SK-N-SH (cell line): ENCODE results near the gene SCOC. TPM values are rescaled to one million over a fixed set of nuclear protein-coding genes. Genes with fewer than 3 reads are reported as not detected.
A peak's percentile ranks its signal among the peaks of the same experiment; 100 is the strongest.

Experiments
- CTCF ChIA-PET: fragments of 300-600, 350-600 bp; formaldehyde crosslinking; extraction: SDS; loops from one replicate; lab custom pipeline; 2021; lab: Yijun Ruan, JAX
- POLR2A ChIA-PET: fragments of 350-600 bp; sonication (Branson Sonifier 250); formaldehyde crosslinking; extraction: SDS; loops from one replicate; lab custom pipeline; 2020; ENCODE audit warnings: antibody characterized with exemption, inconsistent platforms; lab: Yijun Ruan, JAX
- DNase-seq: peaks from one replicate; pipeline ENCODE4 v3.0.0; 2012
- H2AFZ ChIP-seq: fragments of 200-600 bp; sonication (generic); 2 replicates; pipeline ENCODE4 v1.8.1; 2016; ENCODE audit warnings: antibody characterized with exemption, mild to moderate bottlenecking, low read depth
- H3F3A ChIP-seq: fragments of 200-600 bp; sonication (generic); replicated peaks from 2 replicates; pipeline ENCODE3; 2016; ENCODE audit warnings: antibody characterized with exemption, mild to moderate bottlenecking; ENCODE audit not compliant: insufficient read depth
- H3K27ac ChIP-seq, 2 experiments: fragments of 200-500 bp in 1 of 2; fragments of 200-600 bp in 1 of 2; sonication (Bioruptor generic) in 1 of 2; sonication (generic), shearing (Covaris generic) in 1 of 2; 2 replicates each; pipeline versions ENCODE4 v1.5.1 to v1.6.1; 2014 to 2016; ENCODE audit warnings: low read depth in 2 of 2, inconsistent platforms in 1 of 2, low read length in 1 of 2, mild to moderate bottlenecking in 1 of 2, mixed read lengths in 1 of 2
- H3K27me3 ChIP-seq: fragments of 200-600 bp; sonication (generic), shearing (Covaris generic); 2 replicates; pipeline ENCODE4 v1.6.1; 2016; ENCODE audit warnings: mixed run types; ENCODE audit not compliant: insufficient read depth
- H3K36me3 ChIP-seq, 2 experiments: fragments of 200-500 bp in 1 of 2; fragments of 200-600 bp in 1 of 2; sonication (Bioruptor generic) in 1 of 2; sonication (generic) in 1 of 2; replicated peaks in 1 of 2; 2 replicates each; pipeline versions ENCODE3 to v1.5.1; 2014 to 2016; ENCODE audit warnings: low read length in 1 of 2, mild to moderate bottlenecking in 1 of 2; ENCODE audit not compliant: insufficient read depth in 2 of 2, control insufficient read depth in 1 of 2
- H3K4me1 ChIP-seq, 2 experiments: fragments of 200-500 bp in 1 of 2; fragments of 200-600 bp in 1 of 2; sonication (Bioruptor generic) in 1 of 2; sonication (generic), shearing (Covaris generic) in 1 of 2; 2 replicates each; pipeline versions ENCODE4 v1.5.1 to v1.6.1; 2014 to 2016; ENCODE audit warnings: low read depth in 1 of 2, low read length in 1 of 2, mixed run types in 1 of 2; ENCODE audit not compliant: insufficient read depth in 2 of 2, control insufficient read depth in 1 of 2
- H3K4me2 ChIP-seq: fragments of 200-600 bp; sonication (generic), shearing (Covaris generic); 2 replicates; pipeline ENCODE4 v1.6.1; 2017; ENCODE audit warnings: mixed run types
- H3K4me3 ChIP-seq, 2 experiments: fragments of 200-500 bp in 1 of 2; fragments of 200-600 bp in 1 of 2; sonication (Bioruptor generic) in 1 of 2; sonication (generic), shearing (Covaris generic) in 1 of 2; 2 replicates each; pipeline versions ENCODE4 v1.5.1 to v1.8.1; 2014 to 2016; ENCODE audit warnings: low read depth in 2 of 2, inconsistent platforms in 1 of 2, low read length in 1 of 2, mild to moderate bottlenecking in 1 of 2, mixed read lengths in 1 of 2, moderate library complexity in 1 of 2
- H3K79me2 ChIP-seq: fragments of 200-600 bp; sonication (generic); 2 replicates; pipeline ENCODE4 v1.8.1; 2017; ENCODE audit warnings: mild to moderate bottlenecking; ENCODE audit not compliant: insufficient read depth
- H3K9ac ChIP-seq: fragments of 200-600 bp; sonication (generic); 2 replicates; pipeline ENCODE4 v1.6.1; 2017; ENCODE audit warnings: mixed run types
- H3K9me2 ChIP-seq: fragments of 200-600 bp; sonication (generic); 2 replicates; pipeline ENCODE4 v1.6.1; 2017; ENCODE audit warnings: mixed run types
- H3K9me3 ChIP-seq: fragments of 200-600 bp; sonication (generic); 2 replicates; pipeline ENCODE4 v1.6.1; 2017; ENCODE audit warnings: mixed run types, mild to moderate bottlenecking, moderate library complexity
- H4K20me1 ChIP-seq: fragments of 200-600 bp; sonication (generic); 2 replicates; pipeline ENCODE4 v1.6.1; 2017; ENCODE audit warnings: mild to moderate bottlenecking, mixed run types; ENCODE audit not compliant: insufficient read depth
- EP300 ChIP-seq, 2 experiments: IDR thresholded peaks; 2 replicates each; pipeline versions ENCODE4 v1.4.0 to v1.6.1; 2012; ENCODE audit warnings: borderline replicate concordance in 1 of 2, low read depth in 1 of 2, low read length in 1 of 2
- EZH2phosphoT487 ChIP-seq: fragments of 200-600 bp; sonication (generic); IDR thresholded peaks from 2 replicates; pipeline ENCODE4 v1.6.1; 2017; ENCODE audit warnings: low read depth, mixed run types, mild to moderate bottlenecking, antibody characterized with exemption, moderate library complexity, borderline replicate concordance
- FOSL2 ChIP-seq: IDR thresholded peaks from 2 replicates; pipeline ENCODE4 v1.4.0; 2012; ENCODE audit warnings: low read depth, mild to moderate bottlenecking, moderate library complexity, borderline replicate concordance
- GABPA ChIP-seq: IDR thresholded peaks from 2 replicates; pipeline ENCODE4 v1.4.0; 2012; ENCODE audit warnings: low read depth, mild to moderate bottlenecking
- MXI1 ChIP-seq: IDR thresholded peaks from 2 replicates; pipeline ENCODE4 v1.6.1; 2012; ENCODE audit warnings: mild to moderate bottlenecking, low read depth, low read length, improper control_type of control experiment
- RCOR1 ChIP-seq: fragments of 150-350 bp; IDR thresholded peaks from 2 replicates; pipeline ENCODE4 v1.6.1; 2017; ENCODE audit warnings: antibody characterized with exemption, low read length
- TAF1 ChIP-seq: IDR thresholded peaks from 2 replicates; pipeline ENCODE4 v1.6.1; 2012; ENCODE audit warnings: low read depth, mild to moderate bottlenecking, low read length, moderate library complexity, borderline replicate concordance
- TCF12 ChIP-seq: IDR thresholded peaks from 2 replicates; pipeline ENCODE4 v1.4.0; 2012
- TEAD4 ChIP-seq: IDR thresholded peaks from 2 replicates; pipeline ENCODE4 v1.4.0; 2012; ENCODE audit warnings: mild to moderate bottlenecking, borderline replicate concordance; ENCODE audit not compliant: insufficient read depth
- WGBS: methylation state at CpG from one replicate; pipeline ENCODE4 v1.1.6; 2017; ENCODE audit warnings: low lambda C conversion rate; 5-methylcytosine and 5-hydroxymethylcytosine counted together
- polyA plus RNA-seq, 3 experiments: library from polyadenylated mRNA; depleted of rRNA; stranded (reverse); fragments of >200 nt; gene quantifications; 2 replicates each; pipeline ENCODE4 v1.2.3, GENCODE V29; 2012
- TF ChIP-seq, protein P1 (sequence below): fragments of 150-350 bp; IDR thresholded peaks from 2 replicates; pipeline ENCODE4 v1.6.1; 2017; ENCODE audit warnings: antibody characterized with exemption, low read length, low read depth, borderline replicate concordance
- TF ChIP-seq, protein P2 (sequence below): IDR thresholded peaks from 2 replicates; pipeline ENCODE4 v1.4.0; 2012; ENCODE audit warnings: low read depth, borderline replicate concordance
- TF ChIP-seq, protein P3 (sequence below): fragments of 200-600 bp; sonication (generic); IDR thresholded peaks from 2 replicates; pipeline ENCODE4 v1.6.1; 2017; ENCODE audit warnings: antibody characterized with exemption, mild to moderate bottlenecking, moderate library complexity

SCOC gene
- polyA plus RNA-seq, 1 of the 3 experiments (the other 2 are of a cell fraction) = 16.0 TPM

DNA sequence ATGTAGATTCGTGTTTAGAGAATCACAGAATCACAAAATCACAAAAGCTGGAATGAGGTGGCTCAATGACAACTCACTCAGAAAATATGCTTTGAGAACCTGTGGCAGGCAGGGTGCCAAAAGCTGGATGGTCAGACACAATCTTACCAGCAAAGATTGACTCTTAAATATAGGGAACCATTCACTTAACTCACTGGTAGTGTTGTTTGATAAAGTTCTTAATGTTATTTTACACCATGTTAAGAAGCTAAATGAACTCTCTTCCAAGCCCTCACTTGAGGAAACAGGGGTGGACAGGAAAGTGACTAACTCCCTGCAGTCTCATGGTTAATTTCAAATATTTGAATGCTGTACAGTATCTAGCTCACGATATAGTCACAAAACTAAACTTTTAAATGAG, 5.7 kb upstream of the SCOC start (continued):
- no peak for TF ChIP-seq EP300 (IDR thresholded peaks at IDR 0.05; ENCODE audit: borderline replicate concordance in 1 of 2, low read depth in 1 of 2, low read length in 1 of 2)
- peak; percentile 42; the same call in 1 of the 2 replicates for TF ChIP-seq FOSL2
- no peak for TF ChIP-seq TEAD4
- TF ChIP-seq, protein P1, sequence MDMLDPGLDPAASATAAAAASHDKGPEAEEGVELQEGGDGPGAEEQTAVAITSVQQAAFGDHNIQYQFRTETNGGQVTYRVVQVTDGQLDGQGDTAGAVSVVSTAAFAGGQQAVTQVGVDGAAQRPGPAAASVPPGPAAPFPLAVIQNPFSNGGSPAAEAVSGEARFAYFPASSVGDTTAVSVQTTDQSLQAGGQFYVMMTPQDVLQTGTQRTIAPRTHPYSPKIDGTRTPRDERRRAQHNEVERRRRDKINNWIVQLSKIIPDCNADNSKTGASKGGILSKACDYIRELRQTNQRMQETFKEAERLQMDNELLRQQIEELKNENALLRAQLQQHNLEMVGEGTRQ = no peak

DNA sequence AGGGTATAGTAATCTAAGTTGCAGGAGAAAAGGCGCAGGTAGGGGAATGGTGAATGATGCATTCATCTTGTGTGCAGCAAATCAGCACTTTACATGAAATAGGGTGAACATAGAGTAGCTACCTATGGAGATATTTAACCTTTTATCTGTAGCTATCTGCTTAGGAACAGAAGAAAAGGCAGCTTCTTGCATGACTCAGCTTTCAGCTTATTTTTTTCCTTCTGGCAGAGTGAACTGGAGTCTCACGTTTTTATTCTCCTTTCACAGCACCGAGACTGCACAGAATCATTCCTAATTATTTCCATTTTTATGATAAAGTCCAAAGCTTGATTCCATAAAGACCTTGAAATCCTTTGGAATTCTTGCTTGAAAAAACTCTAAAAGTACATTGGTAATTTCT, 4.8 kb upstream of the SCOC start:
- 0 out of 4 replicates have a peak overlapping the region, but pooled peaks of 1 of the 2 experiments have one; percentile 60 for H3K27ac ChIP-seq
- TF ChIP-seq, protein P2, sequence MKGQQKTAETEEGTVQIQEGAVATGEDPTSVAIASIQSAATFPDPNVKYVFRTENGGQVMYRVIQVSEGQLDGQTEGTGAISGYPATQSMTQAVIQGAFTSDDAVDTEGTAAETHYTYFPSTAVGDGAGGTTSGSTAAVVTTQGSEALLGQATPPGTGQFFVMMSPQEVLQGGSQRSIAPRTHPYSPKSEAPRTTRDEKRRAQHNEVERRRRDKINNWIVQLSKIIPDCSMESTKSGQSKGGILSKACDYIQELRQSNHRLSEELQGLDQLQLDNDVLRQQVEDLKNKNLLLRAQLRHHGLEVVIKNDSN = no peak
- TF ChIP-seq, protein P1 = no peak
- no peak for TF ChIP-seq MXI1
- no peak for TF ChIP-seq TEAD4
- TF ChIP-seq, protein P3, sequence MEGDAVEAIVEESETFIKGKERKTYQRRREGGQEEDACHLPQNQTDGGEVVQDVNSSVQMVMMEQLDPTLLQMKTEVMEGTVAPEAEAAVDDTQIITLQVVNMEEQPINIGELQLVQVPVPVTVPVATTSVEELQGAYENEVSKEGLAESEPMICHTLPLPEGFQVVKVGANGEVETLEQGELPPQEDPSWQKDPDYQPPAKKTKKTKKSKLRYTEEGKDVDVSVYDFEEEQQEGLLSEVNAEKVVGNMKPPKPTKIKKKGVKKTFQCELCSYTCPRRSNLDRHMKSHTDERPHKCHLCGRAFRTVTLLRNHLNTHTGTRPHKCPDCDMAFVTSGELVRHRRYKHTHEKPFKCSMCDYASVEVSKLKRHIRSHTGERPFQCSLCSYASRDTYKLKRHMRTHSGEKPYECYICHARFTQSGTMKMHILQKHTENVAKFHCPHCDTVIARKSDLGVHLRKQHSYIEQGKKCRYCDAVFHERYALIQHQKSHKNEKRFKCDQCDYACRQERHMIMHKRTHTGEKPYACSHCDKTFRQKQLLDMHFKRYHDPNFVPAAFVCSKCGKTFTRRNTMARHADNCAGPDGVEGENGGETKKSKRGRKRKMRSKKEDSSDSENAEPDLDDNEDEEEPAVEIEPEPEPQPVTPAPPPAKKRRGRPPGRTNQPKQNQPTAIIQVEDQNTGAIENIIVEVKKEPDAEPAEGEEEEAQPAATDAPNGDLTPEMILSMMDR = no peak
- TF ChIP-seq RCOR1 = no peak
- TF ChIP-seq FOSL2 = no peak
- no peak for TF ChIP-seq EP300 (IDR thresholded peaks at IDR 0.05; ENCODE audit: borderline replicate concordance in 1 of 2, low read depth in 1 of 2, low read length in 1 of 2)
- no peak for TF ChIP-seq TAF1
- no peak for TF ChIP-seq GABPA
- TF ChIP-seq TCF12 = no peak
- no peak for TF ChIP-seq EZH2phosphoT487
- no peaks in the 10 kb centered on the region for H4K20me1 ChIP-seq
- 0 out of 2 replicates have a peak overlapping the region, but pooled peaks have one; percentile 14 for H2AFZ ChIP-seq
- peaks cover 22% of the 10 kb centered on the region for H3F3A ChIP-seq
- DNase-seq = no peak
- ChIA-PET POLR2A (no interaction called here), CTCF (interaction anchor here (0.9 to 2.1 kb wide), 4 partner anchors 9 to 483 kb away, joined by 3 to 28 read pairs (median 4); partner anchors contain the start of gene CLGN)
- no peaks in the 10 kb centered on the region for H3K9me2 ChIP-seq
- peaks cover 0 to 6% of the 10 kb centered on the region in 2 experiments; a peak in 1 of 4 replicates for H3K4me1 ChIP-seq
- no peak overlapping the region for H3K4me2 ChIP-seq
- no peaks in the 10 kb centered on the region for H3K27me3 ChIP-seq
- 0 out of 2 replicates have a peak, but pooled peaks cover 1% of the 10 kb centered on the region for H3K79me2 ChIP-seq
- H3K4me3 ChIP-seq = no peak overlapping the region
- H3K9ac ChIP-seq = no peak overlapping the region
- no peaks in the 10 kb centered on the region for H3K36me3 ChIP-seq
- 68% methylated on average over 3 of the region's 3 CpGs for WGBS
- H3K9me3 ChIP-seq = no peaks in the 10 kb centered on the region
